Adrenal gland (tissue), 12 donors: Measurements from ENCODE around the gene MED14. TPM values are rescaled to one million over a fixed set of nuclear protein-coding genes. Genes with fewer than 3 reads are reported as not detected.
A peak's percentile ranks its signal among the peaks of the same experiment; 100 is the strongest.

Experiments used
- DNase-seq, 7 donors: peaks; one replicate each; pipeline ENCODE4 v3.0.0-alpha.2; 2019 to 2020
- H3K27ac ChIP-seq, 5 donors: fragments of 200-600 bp; sonication (generic) in 4 of 5; 1 replicate in 3 of 5; 2 replicates in 2 of 5; pipeline versions ENCODE4 v1.5.1 to v1.8.0; 2016 to 2020; ENCODE audit warnings: mild to moderate bottlenecking in 1 of 5
- H3K27me3 ChIP-seq: fragments of 200-600 bp; 2 replicates; pipeline ENCODE4 v1.8.0; 2021
- H3K36me3 ChIP-seq, 2 donors: fragments of 200-600 bp; replicated peaks in 1 of 2; 1 replicate in 1 of 2; 2 replicates in 1 of 2; pipeline versions ENCODE4 v1.5.1 to v1.8.0; 2018 to 2022
- H3K4me1 ChIP-seq, 2 donors: fragments of 200-600 bp; replicated peaks in 1 of 2; 1 replicate in 1 of 2; 2 replicates in 1 of 2; pipeline versions ENCODE4 v1.5.1 to v1.8.0; 2018 to 2021
- H3K4me3 ChIP-seq, 4 donors: fragments of 200-600 bp; sonication (generic) in 3 of 4; one replicate each; pipeline ENCODE4 v1.5.1; 2016 to 2018
- H3K9me3 ChIP-seq, 3 donors: fragments of 200-600 bp; sonication (generic) in 1 of 3; replicated peaks in 1 of 3; 1 replicate in 2 of 3; 2 replicates in 1 of 3; pipeline versions ENCODE4 v1.5.1 to v1.8.0; 2016 to 2021
- POLR2A ChIP-seq, 2 donors: fragments of 450-650 bp; IDR thresholded peaks; one replicate each; pipeline ENCODE4 v1.6.1; 2017; ENCODE audit warnings: antibody characterized with exemption in 2 of 2, mild to moderate bottlenecking in 2 of 2, moderate library complexity in 1 of 2
- WGBS, 4 donors: extraction: QIAGEN DNeasy Blood & Tissue Kit in 2 of 4; methylation state at CpG; one replicate each; pipeline versions ENCODE4 v1.1.5 to v1.1.7; 2013 to 2017; 5-methylcytosine and 5-hydroxymethylcytosine counted together
- intact Hi-C, 2 donors: fragments of 100-400 bp; cut with DNase I; formaldehyde crosslinking; loops; one replicate each; pipeline versions ENCODE4 v1.14.1 to v1.15.0; 2022 to 2023
- polyA plus RNA-seq, 3 donors: library from polyadenylated mRNA; stranded (reverse); fragments of 200-250 nt in 2 of 3; fragments of 350-450 nt in 1 of 3; fragmentation: Illumina TruSeq in 1 of 3; extraction: RNeasy Lipid Tissue Mini Kit (QIAGEN cat#74804) in 1 of 3; gene quantifications; one replicate each; pipeline ENCODE4 v1.2.3, GENCODE V29; 2013 to 2014
- total RNA-seq, 9 donors: library from RNA; depleted of rRNA in 4 of 9; stranded (reverse); fragments of >200 nt in 4 of 9; fragments of 120-200 nt in 1 of 9; fragmentation: NEBNext Ultra II Directional in 1 of 9; extraction: Animal tissue kit (Norgen Biotek cat#: 25700) in 1 of 9; gene quantifications; one replicate each; pipeline versions ENCODE4 v1.1.0 to v1.2.4, GENCODE V29; 2013 to 2023
- TF ChIP-seq, protein P1 (sequence below), 6 experiments: fragments of 450-650 bp in 4 of 6; fragments of 200-600 bp in 2 of 6; sonication (generic) in 1 of 6; IDR thresholded peaks; 1 replicate in 5 of 6; 2 replicates in 1 of 6; pipeline versions ENCODE4 v1.5.1 to v1.8.0; 2016 to 2021; ENCODE audit warnings: antibody characterized with exemption in 6 of 6, mild to moderate bottlenecking in 2 of 6, moderate library complexity in 1 of 6
- donor health status: healthy with polysubstance abuse.
- donor health status: Bipolar disorder and iron deficiency.
- donor health status: DM: yes; HTN: yes; CAD: no.
- donor health status: DM: no; HTN: no; CAD: no.
- donor health status: DM: no; HTN: no; CAD: no.
- donor health status: DM: yes; HTN: yes; CAD: no.

Gene MED14
- total and polyA plus RNA-seq, 12 donors = 10.4 to 56.3 (median 29.6) TPM

DNA sequence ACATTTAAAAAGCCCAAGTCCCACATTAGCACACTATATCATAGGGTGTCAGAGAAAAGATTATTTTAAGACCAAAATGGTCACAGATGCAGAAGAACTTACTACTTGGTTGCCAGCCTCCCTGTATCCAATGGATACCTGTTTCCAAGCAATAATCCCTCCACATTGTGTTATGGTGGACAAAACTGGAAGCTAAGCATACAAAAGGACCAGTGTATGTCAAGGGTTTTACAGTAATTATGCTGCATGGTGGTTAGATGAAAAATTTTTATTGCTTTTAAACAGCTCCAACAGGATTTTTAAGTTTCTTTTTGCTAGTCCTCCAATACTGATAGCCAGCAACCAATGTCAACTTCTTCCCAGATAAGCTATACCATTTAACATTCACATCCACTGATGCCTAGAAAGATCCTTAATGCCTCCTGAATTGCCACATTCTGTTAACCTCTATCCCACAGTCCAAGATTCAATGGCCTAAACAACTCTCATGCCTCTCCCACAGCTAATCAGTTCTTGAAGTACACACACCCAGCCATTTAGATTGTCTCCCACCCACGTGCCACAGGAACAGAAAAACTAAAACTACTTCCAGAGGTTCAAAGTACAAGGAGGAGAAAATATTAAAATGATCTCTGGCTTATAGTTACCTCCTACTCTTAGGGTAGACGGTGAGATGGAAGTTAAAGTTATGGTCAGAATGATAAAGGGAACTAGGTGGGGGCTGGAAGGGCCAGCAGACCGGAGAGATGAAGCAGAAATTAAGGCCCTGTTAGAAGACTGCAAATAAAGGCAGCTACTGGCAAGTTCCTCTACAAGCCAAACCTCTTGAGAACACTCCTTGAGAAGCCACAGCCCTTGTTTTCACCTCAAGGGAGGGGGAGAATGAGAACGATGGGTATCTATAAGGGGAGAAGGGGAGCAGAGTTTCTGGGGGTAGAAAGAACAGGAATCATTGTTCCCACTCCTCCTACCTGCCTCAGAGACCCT is 5.5 kb downstream of the MED14 start:
- WGBS, 4 donors = 59 to 81% (median 66%) methylated on average over 4 of the region's 4 CpGs
- Histone ChIP-seq H3K27ac (no peak overlapping the region), H3K4me3 (no peak overlapping the region), H3K9me3 (no peaks in the 10 kb centered on the region), H3K27me3 (no peaks in the 10 kb centered on the region), H3K4me1 (peaks cover 0 to 8% of the 10 kb centered on the region in 2 donors), H3K36me3 (no peaks in the 10 kb centered on the region)
- intact Hi-C loops = loop anchor here in 1 of 2 donors (10.0 kb wide), 1 partner anchor 65 kb away; no protein-coding TSS in a partner anchor
- TF ChIP-seq POLR2A (IDR thresholded peaks at IDR 0.05) = no peak
- TF ChIP-seq, protein P1, sequence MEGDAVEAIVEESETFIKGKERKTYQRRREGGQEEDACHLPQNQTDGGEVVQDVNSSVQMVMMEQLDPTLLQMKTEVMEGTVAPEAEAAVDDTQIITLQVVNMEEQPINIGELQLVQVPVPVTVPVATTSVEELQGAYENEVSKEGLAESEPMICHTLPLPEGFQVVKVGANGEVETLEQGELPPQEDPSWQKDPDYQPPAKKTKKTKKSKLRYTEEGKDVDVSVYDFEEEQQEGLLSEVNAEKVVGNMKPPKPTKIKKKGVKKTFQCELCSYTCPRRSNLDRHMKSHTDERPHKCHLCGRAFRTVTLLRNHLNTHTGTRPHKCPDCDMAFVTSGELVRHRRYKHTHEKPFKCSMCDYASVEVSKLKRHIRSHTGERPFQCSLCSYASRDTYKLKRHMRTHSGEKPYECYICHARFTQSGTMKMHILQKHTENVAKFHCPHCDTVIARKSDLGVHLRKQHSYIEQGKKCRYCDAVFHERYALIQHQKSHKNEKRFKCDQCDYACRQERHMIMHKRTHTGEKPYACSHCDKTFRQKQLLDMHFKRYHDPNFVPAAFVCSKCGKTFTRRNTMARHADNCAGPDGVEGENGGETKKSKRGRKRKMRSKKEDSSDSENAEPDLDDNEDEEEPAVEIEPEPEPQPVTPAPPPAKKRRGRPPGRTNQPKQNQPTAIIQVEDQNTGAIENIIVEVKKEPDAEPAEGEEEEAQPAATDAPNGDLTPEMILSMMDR (IDR thresholded peaks at IDR 0.05) = no peak
- DNase-seq = no peak

DNA sequence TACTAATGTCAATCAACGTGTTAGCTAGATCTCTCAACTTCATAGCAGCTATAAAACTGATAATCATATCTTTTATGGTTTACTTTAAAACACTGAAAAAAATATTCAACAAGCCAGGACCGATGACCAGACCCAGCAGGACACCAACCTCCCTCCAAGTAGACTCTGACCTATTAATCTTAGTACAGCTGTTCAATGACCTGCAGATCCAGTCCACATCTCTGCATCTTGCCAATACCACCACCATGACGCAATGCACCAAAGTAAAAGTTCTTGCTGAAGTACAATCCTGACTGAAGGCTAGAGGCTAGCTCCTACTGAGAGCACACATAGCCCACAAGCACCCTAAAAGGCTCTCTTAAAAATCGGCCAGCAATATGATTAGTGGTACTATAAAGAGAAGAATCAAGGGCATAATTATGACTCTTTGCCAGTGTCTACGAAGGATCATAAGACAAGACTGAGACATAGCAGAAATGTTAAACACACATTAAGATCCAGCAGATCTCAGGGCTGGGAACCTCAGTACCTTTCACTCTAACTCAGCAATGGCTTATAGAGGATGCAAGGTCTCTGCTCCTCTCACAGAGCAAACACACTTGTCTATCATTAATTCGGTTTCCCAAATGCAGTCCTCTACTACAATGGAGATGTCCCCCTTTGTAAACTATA is 7.6 kb downstream of the MED14 start:
- peak in 1 of 7 donors; percentile 10 for DNase-seq
- Histone ChIP-seq H3K27me3 (no peaks in the 10 kb centered on the region), H3K4me3 (no peak overlapping the region), H3K27ac (no peak overlapping the region), H3K36me3 (no peaks in the 10 kb centered on the region), H3K9me3 (no peaks in the 10 kb centered on the region), H3K4me1 (peaks cover 0 to 3% of the 10 kb centered on the region in 2 donors)
- TF ChIP-seq, protein P1 (IDR thresholded peaks at IDR 0.05) = no peak
- no peak for TF ChIP-seq POLR2A (IDR thresholded peaks at IDR 0.05)
- intact Hi-C loops = no loop called here
- 58 to 83% (median 76%) methylated on average over 6 of the region's 6 CpGs for WGBS, 4 donors

DNA sequence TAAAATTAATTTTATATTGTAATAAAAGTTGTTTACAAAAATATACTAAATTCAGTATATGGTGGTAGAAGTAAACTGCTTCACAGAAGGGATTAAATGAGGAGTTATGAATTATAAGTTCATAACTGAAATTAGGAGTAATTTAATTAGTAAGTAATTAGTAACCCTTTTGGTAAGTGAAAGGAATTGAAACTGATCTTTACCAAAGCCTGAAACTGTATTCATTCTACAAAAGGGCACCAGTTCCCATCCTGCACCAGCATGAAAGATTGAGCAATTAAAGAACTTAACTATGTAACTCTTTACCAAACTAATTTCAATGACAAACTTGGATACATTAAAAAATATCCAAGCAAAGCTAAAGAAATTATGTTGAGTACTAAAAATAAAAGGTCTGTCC is 8.2 kb downstream of the MED14 start:
- H3K4me3 ChIP-seq = no peak overlapping the region
- DNase-seq = no peak
- no peaks in the 10 kb centered on the region for H3K36me3 ChIP-seq
- H3K27ac ChIP-seq = no peak overlapping the region
- intact Hi-C loops = no loop called here
- peaks cover 0 to 3% of the 10 kb centered on the region in 2 donors for H3K4me1 ChIP-seq
- no peaks in the 10 kb centered on the region for H3K27me3 ChIP-seq
- TF ChIP-seq, protein P1 (IDR thresholded peaks at IDR 0.05) = no peak
- TF ChIP-seq POLR2A (IDR thresholded peaks at IDR 0.05) = no peak
- H3K9me3 ChIP-seq = no peaks in the 10 kb centered on the region

DNA sequence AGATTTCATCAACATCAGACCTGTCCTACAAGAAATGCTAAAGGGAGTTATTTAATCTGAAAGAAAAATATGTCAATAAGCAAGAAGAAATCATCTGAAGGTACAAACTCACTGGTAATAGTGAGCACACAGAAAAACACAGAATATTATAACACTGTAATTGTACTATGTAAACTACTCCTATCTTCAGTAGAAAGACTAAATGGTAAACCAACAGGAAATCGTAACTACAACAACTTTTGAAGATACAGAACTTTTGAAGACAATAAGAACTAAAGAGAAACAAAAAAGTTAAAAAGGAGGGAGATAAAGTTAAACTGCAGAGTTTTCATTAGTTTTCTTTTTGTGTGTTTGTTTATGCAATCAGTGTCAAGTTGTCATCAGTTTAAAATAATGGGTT is 12.4 kb downstream of the MED14 start:
- intact Hi-C loops = no loop called here
- 83 to 94% (median 89%) methylated on average over 1 of the region's 1 CpG for WGBS, 4 donors
- H3K36me3 ChIP-seq = no peaks in the 10 kb centered on the region
- no peaks in the 10 kb centered on the region for H3K27me3 ChIP-seq
- peaks cover 0 to 3% of the 10 kb centered on the region in 2 donors for H3K4me1 ChIP-seq
- H3K9me3 ChIP-seq = no peaks in the 10 kb centered on the region
- TF ChIP-seq POLR2A (IDR thresholded peaks at IDR 0.05) = no peak
- TF ChIP-seq, protein P1 (IDR thresholded peaks at IDR 0.05) = no peak
- H3K4me3 ChIP-seq = no peak overlapping the region
- no peak for DNase-seq
- H3K27ac ChIP-seq = no peak overlapping the region
